ENCODE measurements around the gene FAM170B.
A peak's percentile ranks its signal among the peaks of the same experiment; 100 is the strongest.

The FAM170B gene

DNA sequence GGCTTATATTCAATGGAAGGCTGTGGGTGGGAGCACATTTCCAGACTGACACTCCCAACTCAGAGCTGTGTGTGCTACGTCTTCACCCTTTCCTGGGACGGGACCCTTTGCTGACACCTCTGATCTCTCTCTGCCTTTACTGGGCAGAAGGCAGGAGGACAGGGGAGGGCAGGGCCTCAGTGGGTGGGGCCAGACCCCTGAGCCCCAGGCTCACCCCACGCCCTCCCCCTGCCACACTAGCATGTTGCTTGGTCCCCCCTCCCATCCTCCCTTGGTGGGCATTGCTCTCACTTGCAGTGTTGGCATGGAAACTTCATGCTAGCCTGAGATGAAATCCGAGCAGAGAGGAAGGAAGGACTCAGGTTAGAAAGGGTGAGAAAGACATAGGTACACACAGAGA is 36.0 kb upstream of the FAM170B start:
- no peak for DNase-seq (ENCODE audit: low read depth in 2 of 2)

- DNase-seq (ENCODE audit: low read depth in 2 of 2): no peak
Measured at GRCh38 chr10:49168831-49169500, 35.1 kb upstream of the FAM170B start.

GRCh38 chr10:49168171-49168540 is 34.3 kb upstream of the FAM170B start:
- DNase-seq (ENCODE audit: low read depth in 2 of 2): no peak

- no peak for DNase-seq (ENCODE audit: low read depth in 2 of 2)
Measured at GRCh38 chr10:49167425-49168170, 33.8 kb upstream of the FAM170B start.

DNA sequence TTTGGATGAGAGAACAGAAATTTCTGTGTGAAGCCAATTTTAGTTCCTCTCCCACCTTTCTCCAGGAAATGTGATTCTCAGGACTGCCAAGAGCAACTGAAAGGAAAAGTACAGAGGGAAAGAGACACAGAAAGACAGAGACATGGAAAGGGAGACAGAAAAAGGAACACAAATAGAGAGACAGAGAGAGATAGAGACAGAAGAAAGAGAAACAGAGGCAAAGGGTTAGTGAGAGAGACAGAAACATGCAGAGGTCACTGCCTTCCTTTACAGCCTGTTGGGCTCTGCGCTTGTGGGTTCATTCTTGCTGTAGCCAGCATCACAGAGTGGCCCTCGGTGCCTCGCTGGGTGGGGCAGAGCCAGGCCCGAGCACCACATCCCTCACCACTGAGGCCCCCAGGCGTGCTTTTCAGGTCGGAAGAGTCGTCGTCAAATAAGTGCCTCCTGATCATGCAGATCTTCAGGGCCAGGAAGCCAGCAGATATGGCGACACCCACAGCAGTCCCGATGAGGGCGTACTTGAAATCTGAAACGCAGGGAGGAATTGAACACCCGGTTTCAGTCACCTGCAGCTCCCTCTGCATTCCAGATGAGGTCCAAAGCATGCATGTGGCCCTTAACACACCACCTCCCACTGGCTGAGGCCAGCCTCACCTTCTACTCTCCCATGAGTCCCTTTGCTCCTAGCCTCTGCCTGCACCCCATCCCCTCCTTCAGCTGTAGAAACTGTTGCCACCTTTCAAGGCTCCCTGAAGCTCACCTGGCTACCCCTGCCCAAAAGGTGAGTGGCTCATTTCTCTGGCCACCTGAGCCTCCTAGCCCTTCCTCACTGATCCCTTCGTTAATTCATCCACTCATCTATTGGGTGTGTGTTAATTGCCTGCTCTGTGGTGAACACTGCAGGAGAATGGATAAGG is 32.9 kb upstream of the FAM170B start:
- DNase-seq (ENCODE audit: low read depth in 2 of 2): no peak

DNA sequence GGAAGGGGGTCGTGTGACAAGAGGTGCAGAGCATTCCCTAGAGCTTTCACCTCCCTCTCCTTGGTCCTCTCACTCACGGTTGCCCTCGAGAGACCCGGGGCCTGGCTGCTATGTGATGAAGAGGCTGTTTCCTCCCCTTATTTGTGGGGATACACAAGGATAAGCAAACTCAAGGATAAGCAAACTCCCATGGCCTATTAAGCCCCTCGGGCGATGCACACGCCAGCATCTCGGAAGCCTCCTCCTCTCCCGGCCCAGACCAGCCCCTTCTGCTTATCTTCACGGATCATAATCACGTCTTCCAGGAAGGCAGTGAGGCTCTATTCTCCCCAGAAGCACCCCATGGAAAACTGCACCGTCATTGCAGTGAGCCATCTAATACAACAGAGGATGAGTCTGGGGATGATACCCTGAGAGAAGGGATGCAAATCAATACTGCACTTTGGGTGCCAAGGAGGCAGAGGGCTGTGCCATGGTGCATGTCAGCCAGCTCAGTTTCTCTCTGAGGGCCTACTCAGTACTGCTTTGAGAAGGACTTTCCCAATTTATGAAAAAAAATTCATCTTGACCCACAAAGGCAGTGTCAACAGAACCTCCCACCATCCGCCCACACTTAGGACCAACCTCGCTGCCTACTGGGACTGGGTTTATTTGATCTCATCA is 32.1 kb upstream of the FAM170B start:
- DNase-seq (ENCODE audit: low read depth in 2 of 2): no peak

DNA sequence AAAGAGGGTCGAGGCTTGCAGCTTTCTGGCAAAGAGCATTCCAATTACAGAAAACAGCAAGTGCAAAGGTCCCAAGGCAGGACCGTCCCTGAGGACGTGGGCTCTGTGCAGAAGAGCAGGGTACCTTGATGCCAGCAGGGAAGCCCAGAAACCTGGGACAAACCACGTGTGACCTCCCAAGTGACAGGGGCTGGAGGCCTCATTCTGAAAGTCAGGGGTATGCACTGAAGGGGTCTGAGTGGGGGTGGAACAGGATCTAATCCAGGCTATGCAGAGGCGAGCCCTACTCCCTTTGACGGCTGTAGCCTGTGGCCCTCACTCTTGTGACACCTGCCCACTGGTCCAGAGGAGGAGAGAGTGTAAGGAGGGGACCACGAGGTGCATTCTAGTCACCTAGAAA is 31.4 kb upstream of the FAM170B start:
- no peak for DNase-seq (ENCODE audit: low read depth in 2 of 2)

DNA sequence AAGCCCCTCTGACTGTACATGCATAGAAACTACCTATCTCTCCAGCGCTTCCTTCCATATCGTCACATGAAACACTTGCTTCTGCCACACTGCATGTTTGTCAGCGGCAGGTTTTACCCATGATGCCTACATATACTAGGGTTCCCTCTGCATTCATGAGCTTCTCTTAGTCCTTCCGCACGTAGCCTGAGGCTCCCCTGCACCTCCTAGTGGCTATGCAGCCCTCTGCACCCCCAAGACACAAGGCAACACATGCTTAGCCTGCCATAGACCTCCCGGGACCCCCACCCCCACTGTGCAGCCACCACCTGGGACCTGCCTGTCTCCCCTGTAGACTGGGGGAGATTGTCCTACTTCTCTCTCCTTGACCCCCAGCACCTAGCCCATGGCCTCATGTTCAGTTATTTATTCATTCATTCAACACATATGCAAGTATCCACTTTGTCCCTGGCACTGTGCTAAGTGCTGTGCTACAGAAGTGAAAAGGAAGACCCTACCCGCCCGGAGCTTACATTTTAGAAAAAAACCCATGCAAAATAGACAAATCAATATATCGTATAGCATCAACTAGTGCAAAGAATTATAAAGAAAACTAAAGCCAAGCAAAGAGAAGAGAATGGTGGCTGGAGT is 30.9 kb upstream of the FAM170B start:
- DNase-seq (ENCODE audit: low read depth in 2 of 2): peak; percentile 15 to 17

- no peak for DNase-seq (ENCODE audit: low read depth in 2 of 2)
Measured at GRCh38 chr10:49163741-49164140, 29.9 kb upstream of the FAM170B start.

DNA sequence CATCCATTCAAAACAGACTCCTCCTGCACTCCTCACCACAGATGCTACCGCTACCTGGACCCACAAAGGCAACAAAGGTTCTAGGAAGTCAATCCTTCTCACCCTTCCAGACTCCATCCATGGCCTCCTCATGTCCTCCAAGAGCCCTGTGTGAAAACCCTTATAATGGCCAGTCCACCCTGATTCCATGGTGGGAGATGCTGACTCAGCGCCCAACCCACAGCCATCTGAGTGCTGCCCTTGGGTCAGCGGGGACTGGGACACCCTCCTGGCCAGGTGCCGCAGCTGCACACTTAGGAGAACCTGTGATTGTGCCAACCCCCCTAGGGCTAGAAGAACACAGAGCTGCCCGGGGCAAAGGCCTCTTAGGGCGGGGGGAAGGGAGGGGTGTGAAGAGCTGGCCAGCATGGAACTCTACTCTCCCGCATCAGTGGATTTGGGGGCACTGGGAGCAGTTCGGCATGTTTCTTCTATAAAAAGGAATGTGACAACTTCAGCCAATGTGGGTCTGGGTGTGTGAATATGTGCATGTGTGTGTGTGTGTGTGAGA is 29.0 kb upstream of the FAM170B start:
- DNase-seq (ENCODE audit: low read depth in 2 of 2): no peak

GRCh38 chr10:49162063-49162462 is 28.2 kb upstream of the FAM170B start:
- DNase-seq (ENCODE audit: low read depth in 2 of 2): no peak

DNA sequence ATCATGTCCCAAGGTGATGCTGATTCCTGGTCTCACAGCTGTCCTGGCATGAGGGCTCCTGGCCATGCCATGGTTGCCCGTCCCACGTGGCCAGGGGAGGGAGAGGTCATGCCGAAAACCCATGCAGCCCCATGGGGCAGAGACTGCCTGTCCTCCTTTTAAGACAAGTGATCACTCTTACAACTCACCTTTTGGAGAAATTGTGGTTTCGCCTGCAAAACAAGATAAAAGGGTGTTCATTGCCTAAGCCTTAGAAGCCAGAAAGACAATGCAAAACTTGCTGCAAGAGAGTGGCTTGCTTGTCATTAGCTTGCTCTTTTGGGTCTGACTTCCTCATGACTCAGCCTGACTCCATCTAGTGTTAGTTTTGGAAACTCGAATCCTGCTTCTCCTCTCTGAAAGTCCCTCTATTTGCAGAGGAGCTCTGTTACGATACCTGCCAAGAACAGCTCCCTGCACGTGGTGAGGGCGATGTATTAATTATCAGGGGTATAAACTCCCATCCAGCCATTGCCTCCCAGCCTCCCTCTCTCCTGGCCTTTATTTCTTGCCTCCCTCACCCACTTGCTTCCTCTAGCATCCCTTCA is 27.7 kb upstream of the FAM170B start:
- no peak for DNase-seq (ENCODE audit: low read depth in 2 of 2)

DNA sequence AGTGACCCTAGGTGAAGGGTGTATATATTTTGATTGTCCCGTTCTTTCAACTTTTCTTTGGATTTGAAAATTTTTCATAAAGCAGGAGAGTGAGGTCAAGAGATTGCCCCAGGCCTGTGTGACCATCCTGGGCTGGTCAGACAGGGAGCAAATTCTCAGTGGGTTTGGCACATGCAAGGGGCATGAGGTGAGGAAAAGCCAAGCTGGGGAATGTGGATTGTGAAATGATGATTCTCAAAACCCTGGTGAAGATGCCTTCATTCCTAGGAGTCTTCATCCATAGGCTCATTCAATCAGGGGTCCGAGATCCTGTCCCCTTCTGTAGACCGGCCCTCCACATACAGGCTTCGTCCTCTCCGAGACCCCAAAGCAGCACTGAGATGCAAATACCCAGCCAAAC is 27.0 kb upstream of the FAM170B start:
- DNase-seq (ENCODE audit: low read depth in 2 of 2): no peak

- no peak for DNase-seq (ENCODE audit: low read depth in 2 of 2)
Measured at GRCh38 chr10:49160110-49160509, 26.3 kb upstream of the FAM170B start.

GRCh38 chr10:49158915-49159314 is 25.1 kb upstream of the FAM170B start:
- no peak for DNase-seq (ENCODE audit: low read depth in 2 of 2)

DNA sequence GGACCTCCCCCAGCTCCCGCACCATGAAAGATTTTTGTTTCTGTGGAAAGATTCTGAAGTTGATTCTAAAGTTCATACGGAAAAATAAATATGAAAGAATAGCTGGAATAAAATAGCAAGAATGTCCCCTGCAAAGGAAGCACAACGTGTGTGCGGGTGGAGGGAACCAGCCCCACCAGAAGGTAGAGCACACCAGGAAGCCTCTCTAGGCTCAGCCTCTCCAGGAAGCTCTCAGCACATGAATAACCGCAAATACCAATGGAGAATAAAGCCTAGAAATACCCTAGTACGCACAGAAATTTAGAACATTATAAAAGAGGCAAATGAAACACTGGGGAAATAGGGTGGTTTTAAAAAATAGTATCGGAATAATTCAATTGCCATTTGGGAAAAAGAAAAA is 24.6 kb upstream of the FAM170B start:
- no peak for DNase-seq (ENCODE audit: low read depth in 2 of 2)

GRCh38 chr10:49157229-49157628 is 23.4 kb upstream of the FAM170B start:
- no peak for DNase-seq (ENCODE audit: low read depth in 2 of 2)

DNA sequence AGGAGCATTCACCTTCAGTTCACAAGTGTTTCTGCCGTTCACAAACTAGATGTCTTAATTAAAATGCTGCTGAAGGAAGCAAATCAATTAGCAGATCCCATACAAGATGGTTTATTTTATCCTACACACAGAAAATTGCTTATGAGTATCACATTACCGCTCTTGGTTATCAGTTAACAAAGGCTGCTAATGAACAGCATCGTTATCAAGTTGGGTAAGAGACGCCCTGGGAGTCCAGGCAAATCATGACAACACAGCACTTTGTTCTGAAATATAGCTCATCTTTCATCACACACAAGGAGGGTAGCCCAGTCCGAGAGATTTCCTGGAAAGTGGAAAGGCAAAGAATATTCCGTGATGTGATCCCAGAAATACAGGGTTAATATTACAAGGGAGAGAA is 20.8 kb upstream of the FAM170B start:
- no peak for DNase-seq (ENCODE audit: low read depth in 2 of 2)

DNA sequence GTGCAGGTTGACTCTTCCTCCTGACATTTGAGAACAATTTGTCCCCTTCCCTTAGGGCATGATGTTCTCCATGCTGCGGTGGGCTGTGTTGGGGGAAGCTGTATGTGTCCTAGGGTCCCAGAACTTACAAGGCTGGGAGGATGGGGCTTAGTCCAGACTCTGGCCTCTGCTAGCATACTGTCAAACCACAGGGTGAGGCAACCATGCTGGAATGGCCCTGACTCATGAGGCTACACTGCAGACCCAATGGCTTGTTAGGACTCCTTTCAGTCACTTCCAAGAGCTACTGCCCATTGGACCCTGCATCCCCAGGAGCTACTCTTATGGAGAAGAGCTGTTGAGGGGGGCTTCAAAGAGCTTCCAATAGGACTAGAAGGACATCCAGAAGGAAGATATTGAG is 20.1 kb upstream of the FAM170B start:
- no peak for DNase-seq (ENCODE audit: low read depth in 2 of 2)

DNA sequence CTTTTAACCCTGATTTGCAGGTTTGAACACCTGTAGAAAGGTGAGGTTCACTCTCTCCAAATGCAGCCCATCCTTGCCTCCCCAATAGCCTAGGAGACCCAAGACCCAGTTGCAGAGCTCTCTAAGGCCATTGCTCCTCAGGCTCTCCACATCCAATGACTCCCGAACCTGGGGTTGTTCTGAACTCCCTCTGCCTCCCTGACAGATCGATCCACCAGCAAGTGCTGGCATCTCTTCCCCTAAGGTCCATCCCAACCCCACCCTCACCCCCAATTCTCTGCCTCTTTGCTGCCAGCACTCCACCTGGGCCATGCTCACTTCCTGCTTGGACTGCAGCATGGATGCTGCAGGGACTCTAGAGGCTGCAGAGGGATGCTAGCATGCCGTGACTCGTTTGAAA is 19.3 kb upstream of the FAM170B start:
- no peak for DNase-seq (ENCODE audit: low read depth in 2 of 2)

- DNase-seq (ENCODE audit: low read depth in 2 of 2): no peak
Measured at GRCh38 chr10:49152663-49153062, 18.8 kb upstream of the FAM170B start.
